HG03097 (cell line): ENCODE data around the gene ING2.
"Not testable (repeated sequence)": the region's sequence is repeated elsewhere in the genome, so short reads cannot be mapped to it uniquely, and the experiment has no call there.

Source experiments
- ATAC-seq: cut with Tn5 transposase; IDR thresholded peaks from one replicate; pipeline ENCODE4 v1.9.1; 2021; ENCODE audit not compliant: unreplicated experiment, low FRiP score

Gene ING2

GRCh38 chr4:183504930-183505610 is at the start of gene ING2:
ING2 (plus strand) TSS chr4:183505058; CDS start chr4:183505196, 138 bp downstream.
- peak; percentile 44 for ATAC-seq

GRCh38 chr4:183455431-183456195 is 49.2 kb upstream of the ING2 start:
- ATAC-seq: no peak

- no peak for ATAC-seq
These were observed 46.9 kb upstream of the ING2 start for GRCh38 chr4:183458005-183458404.

GRCh38 chr4:183463903-183464619 is 40.8 kb upstream of the ING2 start:
- not testable (repeated sequence) for ATAC-seq

GRCh38 chr4:183465879-183466278 is 39.0 kb upstream of the ING2 start:
- not testable (repeated sequence) for ATAC-seq

GRCh38 chr4:183467246-183467645 is 37.6 kb upstream of the ING2 start:
- ATAC-seq: no peak

GRCh38 chr4:183468210-183469095 is 36.4 kb upstream of the ING2 start:
- no peak for ATAC-seq

- ATAC-seq: no peak
These were observed 35.6 kb upstream of the ING2 start for GRCh38 chr4:183469285-183469684.

GRCh38 chr4:183469936-183470335 is 34.9 kb upstream of the ING2 start:
- no peak for ATAC-seq

- no peak for ATAC-seq
These were observed 34.0 kb upstream of the ING2 start for GRCh38 chr4:183470821-183471220.

- peak; percentile 67 for ATAC-seq
These were observed 32.7 kb upstream of the ING2 start for GRCh38 chr4:183471946-183472708.

- no peak for ATAC-seq
These were observed 26.7 kb upstream of the ING2 start for GRCh38 chr4:183478123-183478522.

- no peak for ATAC-seq
These were observed 25.9 kb upstream of the ING2 start for GRCh38 chr4:183478926-183479325.

- not testable (repeated sequence) for ATAC-seq
These were observed 22.3 kb upstream of the ING2 start for GRCh38 chr4:183482515-183483095.

GRCh38 chr4:183483997-183484396 is 20.9 kb upstream of the ING2 start:
- ATAC-seq: no peak

GRCh38 chr4:183485411-183486160 is 19.3 kb upstream of the ING2 start:
- ATAC-seq: no peak

GRCh38 chr4:183492791-183493222 is 12.1 kb upstream of the ING2 start:
- ATAC-seq: no peak

GRCh38 chr4:183493246-183493645 is 11.6 kb upstream of the ING2 start:
- ATAC-seq: no peak

GRCh38 chr4:183495184-183495583 is 9.7 kb upstream of the ING2 start:
- ATAC-seq: no peak
